Measurements from ENCODE around the gene NCSTN.

Gene NCSTN

DNA sequence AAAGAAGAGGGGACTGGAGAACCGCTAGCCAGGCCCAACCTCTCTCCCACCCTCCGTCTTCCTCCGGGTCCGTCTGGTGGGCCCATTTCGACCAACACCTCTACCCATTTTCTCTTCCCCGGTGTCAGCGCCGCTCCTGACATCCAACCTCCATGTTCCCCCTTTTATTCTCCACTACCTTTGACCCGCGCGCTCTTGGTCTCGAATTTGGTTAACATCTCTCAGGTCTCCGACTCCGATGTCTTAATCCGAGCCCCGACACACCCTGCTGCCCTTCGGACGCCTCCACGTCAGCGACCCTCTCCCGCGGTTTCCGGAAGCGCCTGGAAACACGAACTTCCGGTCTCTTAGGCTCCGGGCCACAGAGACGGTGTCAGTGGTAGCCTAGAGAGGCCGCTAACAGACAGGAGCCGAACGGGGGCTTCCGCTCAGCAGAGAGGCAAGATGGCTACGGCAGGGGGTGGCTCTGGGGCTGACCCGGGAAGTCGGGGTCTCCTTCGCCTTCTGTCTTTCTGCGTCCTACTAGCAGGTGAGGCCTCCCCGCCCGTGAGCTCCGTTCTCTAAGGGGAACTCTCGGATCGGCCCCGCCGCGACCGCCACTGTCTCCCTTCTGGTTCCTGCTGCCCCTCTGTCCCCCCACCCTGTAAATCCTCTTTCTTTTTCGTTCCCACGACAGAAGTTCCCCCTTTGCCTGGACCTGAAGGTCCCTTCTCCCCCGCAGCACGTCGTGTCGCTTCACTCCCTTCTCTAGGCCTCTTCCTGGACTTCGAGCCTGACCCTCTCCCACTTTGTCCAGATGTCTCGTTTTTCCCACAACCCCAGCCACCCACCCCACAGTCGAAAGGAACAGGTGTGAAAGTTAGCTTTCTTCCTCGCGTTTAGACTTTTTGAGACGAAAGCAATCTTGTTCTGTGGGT, at the start of gene NCSTN, which contains the start of gene COPA:
NCSTN (plus strand) TSS at position 431 of the 917 bp plus-strand sequence; CDS start at position 445, 14 bp downstream.
COPA (minus strand) TSS at position 298 of the 917 bp plus-strand sequence; CDS start at position 218, 80 bp downstream.
- DNase-seq (ENCODE audit: low spot score), result peak; percentile 90

DNA sequence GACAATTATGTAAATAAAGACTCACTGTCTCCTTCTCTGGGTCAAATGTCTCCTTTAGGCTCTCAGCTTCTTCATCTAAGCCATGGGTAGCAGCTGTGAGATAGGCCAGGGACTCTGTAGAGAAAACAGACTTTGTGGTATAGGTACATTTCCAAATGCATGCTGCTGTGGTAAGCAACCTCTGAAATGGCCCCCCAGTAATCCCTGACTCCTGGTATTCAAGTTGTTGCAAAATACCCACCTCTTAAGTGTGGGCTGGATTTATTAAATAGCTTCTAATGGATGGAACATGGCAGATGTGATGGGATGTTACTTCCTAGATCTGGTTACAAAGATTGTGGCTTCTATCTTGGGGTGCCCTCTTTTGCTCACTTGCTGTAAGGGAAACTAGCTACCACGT, 47.1 kb upstream of the NCSTN start:
- no peak for DNase-seq (ENCODE audit: low spot score)

DNA sequence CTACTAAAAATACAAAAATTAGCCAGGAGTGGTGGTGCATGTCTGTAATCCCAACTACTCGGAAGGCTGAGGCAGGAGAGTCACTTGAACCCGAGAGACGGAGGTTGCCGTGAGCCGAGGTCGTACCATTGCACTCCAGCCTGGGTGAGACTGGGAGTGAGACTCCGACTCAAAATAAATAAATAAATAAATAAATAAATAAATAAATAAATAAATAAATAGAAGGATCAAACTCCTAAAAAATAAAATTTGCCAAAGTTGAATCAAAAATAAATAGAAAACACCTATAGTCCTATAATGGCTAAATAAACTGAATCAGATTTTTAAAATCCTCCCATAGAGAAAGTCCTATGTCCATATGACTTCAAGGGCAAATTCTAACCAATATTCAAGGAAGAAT, 43.0 kb upstream of the NCSTN start:
- no peak for DNase-seq (ENCODE audit: low spot score)

DNA sequence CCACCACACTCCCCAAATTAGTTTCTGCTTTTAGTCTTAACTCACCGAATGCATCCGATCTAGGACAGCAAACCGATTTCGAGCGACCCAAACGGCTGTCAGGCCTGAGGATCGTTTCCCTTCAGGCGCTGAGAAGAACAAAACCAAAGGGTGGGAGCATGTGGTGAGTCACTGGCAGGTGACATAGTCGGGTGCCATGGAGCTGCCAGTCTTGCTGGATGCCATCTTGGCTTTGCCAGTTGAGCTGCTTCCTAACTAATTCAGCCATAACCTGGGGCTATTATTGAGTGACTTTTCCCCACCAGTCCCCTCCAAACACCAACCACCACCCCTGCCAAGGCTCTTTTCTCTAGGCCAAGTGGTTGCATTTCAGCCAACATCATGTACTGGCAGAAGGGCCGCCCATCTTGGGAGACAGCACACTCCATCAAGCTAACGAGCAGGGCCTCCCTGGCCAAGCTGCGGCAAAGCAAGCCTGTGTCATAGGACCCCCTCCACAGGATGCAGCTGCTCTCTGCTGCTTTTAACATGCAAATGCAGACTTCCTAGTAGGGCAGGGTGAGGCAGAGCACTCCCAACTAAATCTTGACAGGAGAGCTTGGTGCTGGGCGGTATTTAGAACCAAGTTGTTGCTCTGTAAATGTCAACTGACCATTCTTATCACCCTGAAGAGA, 35.9 kb upstream of the NCSTN start:
- no peak for DNase-seq (ENCODE audit: low spot score)

DNA sequence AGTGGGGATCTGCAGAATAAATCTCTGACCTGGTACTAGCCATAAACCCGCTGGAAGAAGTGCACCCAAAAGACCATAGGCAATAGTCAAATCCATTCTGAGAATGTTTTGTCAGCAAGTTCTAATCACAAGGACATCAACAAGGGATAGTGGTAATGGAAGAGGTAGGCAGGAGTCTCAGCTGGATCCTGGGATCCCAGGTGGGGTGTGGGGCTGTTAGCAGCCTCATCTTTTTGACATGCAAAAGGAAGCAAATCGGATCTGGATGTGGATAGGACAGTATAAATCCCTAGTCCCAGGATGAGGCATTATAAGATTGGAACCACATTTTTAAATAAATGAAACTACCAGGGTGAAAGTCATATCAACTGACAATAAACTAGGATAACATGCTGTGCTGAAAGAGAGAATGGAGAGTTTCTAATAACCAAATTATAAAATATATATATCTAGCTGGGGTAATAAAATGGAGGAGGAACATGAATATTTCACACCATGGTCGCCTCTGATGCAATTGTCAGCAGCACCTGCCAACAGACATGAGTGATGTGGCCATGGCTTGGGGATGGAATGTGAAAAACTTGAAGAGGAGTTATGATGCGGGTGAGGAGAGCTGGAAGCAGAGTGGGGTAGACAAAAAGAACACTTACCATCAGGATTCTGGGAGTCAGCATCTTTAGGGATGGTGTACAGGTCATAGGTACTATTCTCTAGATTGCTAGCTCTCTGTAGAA, 34.6 kb upstream of the NCSTN start:
- DNase-seq (ENCODE audit: low spot score), result no peak

DNA sequence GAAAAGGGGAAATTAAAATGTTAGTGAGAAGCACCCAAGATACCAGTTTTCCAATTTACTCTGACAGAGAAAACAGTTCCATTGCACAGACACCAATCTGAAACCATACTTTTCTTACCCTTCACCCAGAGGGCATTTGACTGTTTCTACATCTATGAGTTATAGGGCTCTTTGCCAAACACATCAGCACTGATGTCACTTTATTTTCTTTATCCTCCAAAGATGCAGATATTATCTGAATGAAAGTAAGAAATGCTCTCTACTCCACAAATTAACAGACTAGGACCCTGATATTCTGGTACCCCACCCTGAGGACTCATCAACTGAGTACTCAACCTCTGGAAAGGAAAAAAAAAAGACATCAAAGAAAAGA, 34.0 kb upstream of the NCSTN start:
- DNase-seq (ENCODE audit: low spot score), result no peak

DNA sequence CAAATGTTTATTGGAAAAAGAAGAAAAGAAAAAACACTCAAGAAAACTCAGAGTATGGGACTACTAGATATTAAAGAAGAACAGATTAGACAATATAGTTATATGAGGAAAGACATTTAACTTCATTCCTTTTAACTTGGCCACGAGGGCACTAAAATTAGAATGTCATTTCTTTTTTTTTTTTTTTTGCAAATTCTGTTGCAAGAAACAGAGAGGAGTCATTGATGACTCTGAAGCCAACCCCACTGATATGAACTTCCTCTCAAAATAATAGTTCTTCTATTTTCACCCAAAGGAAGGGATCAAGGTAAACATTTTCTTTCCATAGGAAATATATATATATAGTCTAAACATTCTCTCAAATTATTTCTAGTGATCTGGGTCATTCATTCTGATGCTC, 33.6 kb upstream of the NCSTN start:
- no peak for DNase-seq (ENCODE audit: low spot score)

DNA sequence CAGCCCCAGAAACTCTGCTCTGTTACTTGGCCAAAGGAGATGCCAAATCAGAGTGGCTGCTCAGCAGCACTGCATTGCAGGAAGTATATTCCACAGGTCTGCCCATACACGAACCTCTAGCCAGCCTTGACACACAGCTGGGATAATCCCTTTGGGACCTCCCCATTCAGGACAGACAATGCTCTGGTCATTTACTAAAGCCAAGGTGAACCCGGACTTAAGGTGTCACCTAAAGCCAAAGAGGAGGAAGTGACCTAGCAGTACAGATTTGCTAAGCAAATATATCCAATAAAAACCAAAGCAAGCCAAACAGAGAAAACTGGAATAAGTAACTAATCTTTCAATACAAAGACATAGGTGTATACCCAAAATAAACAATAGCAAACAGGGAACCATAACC, 27.8 kb upstream of the NCSTN start:
- no peak for DNase-seq (ENCODE audit: low spot score)

DNA sequence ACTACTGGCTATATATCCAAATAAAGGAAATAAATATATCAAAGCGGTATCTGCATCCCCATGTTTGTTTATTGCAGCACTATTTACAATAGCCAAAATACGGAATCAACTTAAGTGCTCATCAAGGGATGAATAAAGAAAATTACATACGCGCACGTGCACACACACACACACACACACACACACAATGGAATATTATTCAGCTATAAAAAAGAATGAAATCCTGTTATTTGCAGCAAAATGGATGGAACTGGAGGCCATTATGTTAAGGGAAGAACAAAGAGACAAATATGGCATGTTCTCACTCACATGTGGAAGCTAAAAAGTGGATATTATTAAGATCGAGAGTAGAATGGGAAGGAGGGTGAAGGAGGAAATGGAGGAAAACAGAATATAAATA, 20.4 kb upstream of the NCSTN start:
- no peak for DNase-seq (ENCODE audit: low spot score)

DNA sequence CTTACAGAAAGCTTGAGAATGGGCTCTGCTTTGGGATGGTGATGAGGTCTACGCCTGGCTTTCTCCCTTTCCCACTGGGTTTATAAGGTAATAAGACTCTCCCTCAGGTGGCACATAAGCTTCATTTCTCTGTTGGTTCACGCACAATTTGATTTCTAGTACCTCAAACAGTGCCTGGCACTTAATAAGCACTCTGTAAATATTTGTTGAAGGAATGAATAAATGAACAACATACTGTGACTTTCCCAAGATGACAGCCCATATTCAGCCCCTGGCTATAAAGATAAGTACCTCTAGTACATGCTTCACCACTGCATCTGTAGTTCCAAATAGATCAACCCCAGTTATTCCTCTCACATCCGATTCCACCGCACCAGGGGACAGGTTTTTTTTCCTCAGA, 17.9 kb upstream of the NCSTN start:
- no peak for DNase-seq (ENCODE audit: low spot score)

DNA sequence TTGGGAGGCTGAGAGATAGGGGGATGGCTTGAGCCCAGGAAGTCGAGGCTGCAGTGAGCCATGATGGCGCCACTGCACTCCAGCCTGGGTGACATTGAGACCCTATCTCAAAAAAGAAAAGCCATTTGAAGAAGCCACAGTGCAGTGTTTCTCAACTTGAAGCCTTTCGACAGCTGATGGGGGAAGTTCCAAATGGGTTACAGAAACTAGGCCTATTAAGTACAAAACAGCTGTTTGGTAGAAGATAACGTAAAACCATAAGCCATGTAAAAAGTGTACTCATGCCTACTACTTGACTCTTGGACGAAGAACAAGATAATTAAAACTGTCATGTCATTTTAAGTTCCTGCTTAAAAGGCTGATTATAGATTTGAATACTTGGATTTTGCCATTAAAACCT, 16.8 kb upstream of the NCSTN start:
- no peak for DNase-seq (ENCODE audit: low spot score)

DNA sequence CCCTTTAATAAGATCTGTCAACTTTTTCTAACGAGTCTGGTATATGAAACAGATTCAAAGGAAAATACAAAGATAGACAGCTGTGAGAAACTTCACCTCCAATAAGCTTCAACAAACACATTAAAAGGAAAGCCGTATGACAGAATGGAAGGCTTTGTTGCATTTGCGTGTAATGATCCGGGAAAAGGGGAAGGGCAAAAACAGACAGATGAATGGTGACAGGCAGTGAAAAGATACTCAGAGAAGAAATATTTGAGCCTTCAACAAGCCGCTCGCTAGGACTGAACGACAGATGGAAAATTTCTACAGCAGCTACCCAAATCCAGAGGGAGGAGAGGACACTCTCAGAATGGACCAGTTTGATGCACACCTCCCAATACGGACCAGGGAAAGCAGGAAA, 15.0 kb upstream of the NCSTN start:
- DNase-seq (ENCODE audit: low spot score), result no peak

DNA sequence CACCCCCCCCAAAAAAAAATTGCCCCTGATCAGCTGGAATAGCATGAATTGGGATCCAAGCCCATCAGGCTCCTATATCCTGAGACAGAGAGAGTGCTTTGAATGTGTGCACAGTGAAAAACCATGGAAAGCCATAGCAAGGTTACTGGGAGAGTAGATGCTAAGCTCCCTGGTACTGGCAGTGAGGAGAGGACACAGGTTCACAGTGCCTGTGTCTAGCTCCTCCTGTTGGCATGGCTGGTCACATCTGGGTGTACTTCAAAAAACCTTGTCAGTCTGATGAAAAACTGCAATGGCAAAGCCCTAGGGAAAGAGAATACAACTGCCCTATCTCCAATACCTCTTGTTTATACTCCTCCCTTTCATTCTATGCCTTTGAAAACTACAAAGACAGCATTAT, 13.1 kb upstream of the NCSTN start:
- no peak for DNase-seq (ENCODE audit: low spot score)

DNA sequence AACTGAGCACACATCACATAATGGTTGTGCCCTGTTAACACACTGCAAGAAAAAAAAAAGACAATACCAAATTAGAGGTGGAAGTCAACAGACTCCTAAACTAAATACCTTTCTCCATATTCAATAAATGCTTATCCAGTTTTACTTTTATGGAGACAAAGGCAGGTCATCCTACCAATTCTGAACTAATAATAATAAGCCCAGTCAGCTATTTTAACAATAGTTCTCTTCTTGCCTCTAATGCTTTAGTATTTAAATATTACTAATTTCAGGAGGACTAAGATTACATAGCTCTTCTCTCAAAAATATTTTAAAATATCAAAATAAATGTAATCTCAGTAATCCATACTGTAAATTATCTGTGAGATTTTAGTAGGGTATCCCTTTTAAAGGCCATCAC, 10.7 kb upstream of the NCSTN start:
- no peak for DNase-seq (ENCODE audit: low spot score)

DNA sequence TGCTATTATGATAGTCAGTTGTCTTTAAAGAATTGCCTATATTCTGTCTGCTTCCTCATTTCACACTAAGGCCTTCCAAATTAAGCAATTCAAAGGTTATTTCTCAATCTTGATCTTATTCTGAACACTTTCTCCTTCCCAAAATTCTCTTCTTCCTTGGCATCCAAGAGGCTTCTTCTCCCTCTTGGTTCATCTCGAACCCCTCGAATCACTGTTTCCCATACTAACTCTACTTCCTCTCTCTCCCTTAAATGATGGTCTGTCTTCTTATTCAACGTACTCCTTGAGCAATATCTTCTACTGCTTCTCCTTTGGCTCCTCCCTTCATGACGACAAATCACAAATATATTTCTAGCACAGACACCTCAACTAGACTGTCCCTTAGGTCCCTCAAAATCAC, 4.6 kb upstream of the NCSTN start:
- DNase-seq (ENCODE audit: low spot score), result no peak

DNA sequence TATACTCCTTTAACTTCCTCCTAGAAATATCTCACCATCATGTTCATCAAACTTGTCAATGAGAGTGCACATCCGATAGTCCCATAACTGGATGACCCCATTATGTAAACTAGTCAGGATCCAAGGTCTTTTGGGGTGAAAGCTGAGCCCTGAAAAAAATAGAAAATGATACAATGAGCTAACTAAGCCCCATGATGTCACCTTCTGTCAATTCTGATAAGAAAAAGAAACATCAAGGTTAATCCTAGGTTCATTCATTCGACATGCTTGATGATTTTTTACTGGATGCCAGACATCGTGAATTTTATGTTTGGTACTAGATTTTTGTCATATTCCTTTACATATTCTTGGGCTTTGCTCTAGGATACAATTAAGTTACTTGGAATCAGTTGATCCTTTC, 3.0 kb upstream of the NCSTN start:
- no peak for DNase-seq (ENCODE audit: low spot score)

DNA sequence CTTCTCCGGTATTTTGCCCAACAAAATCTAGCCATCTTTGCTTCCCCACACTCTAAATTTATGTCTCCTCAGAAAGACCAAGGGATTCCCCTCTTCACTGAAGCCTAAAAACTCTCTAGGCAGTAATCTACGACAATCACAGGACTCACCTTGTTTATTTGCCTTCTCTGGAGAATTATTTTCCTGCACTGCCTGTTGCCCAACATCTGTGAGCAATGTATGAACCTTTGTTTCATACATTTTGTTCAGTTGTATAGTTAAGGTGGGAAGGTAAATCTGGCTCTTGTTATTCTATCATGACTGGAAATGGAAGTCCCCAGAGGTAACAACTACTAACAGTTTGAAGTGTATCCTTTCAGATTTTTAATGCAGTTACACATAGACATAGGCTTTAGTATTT, 2.3 kb upstream of the NCSTN start:
- no peak for DNase-seq (ENCODE audit: low spot score)

DNA sequence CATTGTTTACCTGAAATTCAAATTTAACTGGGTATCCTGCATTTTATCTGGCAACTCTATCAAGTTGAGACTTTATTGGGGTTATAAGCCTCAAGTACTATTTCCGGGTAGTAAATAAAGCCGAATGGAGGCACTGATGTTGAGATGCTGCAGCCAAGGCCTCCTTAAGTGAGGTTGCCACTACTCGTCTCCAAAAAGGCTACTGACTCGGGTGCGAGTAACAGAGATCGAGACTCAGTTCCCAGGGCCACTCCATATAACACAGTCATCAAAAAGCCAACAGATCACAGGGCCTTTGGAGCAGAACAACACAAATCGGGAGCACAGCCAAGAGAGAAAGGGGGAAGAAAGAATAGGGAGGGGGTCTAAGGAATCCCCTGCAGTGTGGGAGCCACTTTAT, 657 bp upstream of the NCSTN start:
- no peak for DNase-seq (ENCODE audit: low spot score)

DNA sequence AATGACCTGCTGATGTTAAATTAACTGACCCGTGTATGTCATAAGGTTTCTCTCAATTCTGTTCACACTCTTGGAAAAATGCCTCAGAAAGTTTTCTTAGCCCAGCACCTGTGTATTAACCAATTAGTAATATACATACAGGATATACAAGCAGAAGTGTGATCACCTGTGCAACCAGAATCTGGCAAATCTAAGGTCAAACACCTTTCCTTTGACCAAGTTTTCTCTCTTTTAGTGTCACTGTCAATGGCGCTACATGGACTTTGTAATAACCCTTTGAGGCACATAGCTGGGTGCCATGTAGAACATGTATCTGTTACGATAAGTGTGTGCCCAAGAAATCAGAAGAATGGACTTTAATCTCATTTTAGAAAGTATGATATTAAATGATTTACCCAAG, 1.1 kb downstream of the NCSTN start:
- DNase-seq (ENCODE audit: low spot score), result no peak

DNA sequence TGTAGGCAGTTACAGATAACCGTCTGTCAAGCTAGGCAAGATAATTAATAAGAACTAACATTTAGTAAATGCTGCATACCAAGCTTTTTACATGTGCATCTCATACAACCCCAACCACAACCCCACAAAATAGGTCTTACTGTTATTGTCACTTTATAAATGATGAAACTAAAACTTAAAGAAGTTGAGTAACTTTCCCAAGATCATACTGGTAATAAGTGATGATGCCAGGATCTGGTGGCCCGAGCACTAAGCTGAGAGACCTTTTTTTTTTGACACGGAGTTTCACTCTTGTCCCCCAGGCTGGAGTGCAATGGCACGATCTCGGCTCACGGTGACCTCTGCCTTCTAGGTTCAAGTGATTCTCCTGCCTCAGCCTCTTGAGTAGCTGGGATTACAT, 1.8 kb downstream of the NCSTN start:
- DNase-seq (ENCODE audit: low spot score), result no peak

DNA sequence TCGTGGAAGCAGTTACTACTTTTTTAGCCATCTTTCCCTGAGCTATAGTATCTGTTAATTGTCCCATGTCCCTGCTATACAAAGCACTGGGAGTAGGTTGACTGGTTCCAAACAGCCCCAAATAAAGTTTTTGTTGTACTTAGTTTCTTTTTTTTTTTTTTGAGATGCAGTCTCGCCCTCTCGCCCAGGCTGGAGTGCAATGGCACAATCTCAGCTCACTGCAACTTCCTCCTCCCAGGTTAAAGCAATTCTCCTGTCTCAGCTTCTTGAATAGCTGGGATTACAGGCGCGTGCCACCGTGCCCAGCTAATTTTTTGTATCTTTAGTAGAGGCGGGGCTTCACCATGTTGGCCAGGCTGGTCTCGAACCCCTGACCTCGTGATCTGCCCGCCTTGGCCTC, 3.3 kb downstream of the NCSTN start:
- no peak for DNase-seq (ENCODE audit: low spot score)

DNA sequence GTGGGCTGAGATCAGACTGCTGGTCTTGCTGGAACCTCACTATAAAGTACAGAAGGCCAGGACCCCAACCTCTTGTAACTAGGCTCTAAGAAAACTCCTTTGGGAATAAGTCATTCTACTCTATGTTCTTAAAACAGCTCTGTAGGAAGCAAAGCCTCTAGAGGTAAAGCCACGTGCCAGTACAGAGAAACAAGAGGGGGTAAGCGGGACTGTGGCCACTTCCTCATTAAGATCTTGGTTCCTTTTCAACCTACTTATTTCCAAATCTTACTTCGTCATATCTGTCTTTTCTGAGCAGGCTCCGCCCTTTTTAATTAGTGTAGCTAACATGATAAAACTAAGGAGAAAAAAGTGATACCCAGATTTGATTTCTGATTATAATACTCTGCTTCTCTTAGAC, 3.8 kb downstream of the NCSTN start:
- DNase-seq (ENCODE audit: low spot score), result no peak

DNA sequence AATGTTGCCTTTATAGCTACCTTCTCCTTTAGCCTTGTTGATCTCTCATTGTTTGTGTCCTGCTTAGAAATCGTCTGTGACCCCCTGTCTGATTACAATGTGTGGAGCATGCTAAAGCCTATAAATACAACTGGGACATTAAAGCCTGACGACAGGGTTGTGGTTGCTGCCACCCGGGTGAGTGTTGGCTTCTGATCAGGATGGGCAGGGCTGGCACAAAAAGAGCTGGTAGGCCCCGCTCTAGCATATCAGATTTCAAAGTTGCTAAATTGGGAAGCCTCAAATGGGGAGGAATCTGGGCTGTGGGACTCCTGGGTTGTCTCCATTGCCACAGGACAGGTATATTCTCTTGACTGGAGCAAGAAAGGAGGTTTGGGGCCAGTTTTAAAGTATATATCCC, 8.4 kb downstream of the NCSTN start:
- no peak for DNase-seq (ENCODE audit: low spot score)
